GM19467 (cell line): ENCODE results near the gene CNOT11.
A peak's percentile ranks its signal among the peaks of the same experiment; 100 is the strongest.
"Not testable (repeated sequence)": the region's sequence is repeated elsewhere in the genome, so short reads cannot be mapped to it uniquely, and the experiment has no call there.

Experiments
- ATAC-seq: cut with Tn5 transposase; IDR thresholded peaks from one replicate; pipeline ENCODE4 v1.9.1; 2021; ENCODE audit warnings: mild to moderate bottlenecking, moderate library complexity; ENCODE audit not compliant: unreplicated experiment

CNOT11 gene

DNA sequence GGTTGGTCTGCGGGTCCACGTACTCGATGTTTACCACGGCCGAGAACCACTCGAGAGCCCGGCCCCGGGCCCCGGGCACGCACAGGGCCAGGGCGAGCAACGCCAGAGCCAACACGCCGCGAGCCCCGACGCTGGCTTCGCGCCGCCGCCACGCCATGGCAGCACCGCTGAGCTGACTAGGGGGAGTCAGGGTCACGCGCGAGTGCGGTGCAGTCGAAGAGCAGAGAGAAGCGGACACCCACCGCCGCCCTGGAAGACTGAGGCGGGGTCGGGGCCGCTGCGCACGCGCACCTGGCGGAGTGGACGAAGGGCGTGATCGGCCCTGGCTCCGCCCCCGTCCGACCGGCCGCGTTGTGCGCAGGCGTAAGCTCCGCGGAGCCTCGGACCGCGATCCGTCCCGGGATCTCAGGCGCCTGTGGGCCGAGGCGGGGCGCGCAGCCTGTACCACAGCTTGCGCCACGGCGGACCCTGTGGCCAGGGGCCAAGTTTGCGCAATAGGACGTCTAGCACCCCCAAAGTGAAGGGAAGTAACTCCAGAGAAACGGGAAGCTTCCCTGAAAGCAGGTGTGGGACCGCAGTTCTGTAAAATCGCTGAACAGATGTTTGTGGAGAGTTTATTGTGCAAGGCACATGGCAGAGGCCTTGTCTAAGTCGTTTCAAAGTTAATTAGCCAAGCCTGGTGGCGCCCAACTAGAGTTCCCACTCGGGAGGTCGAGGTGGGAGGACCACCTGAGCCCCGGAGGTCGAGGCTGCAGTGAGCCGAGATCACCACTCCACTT is 55.9 kb downstream of the CNOT11 start, which contains the start of gene RNF149:
RNF149 (minus strand) TSS at position 270 of the 779 bp plus-strand sequence; CDS start at position 157, 113 bp downstream.
- peak; percentile 52 for ATAC-seq

- no peak for ATAC-seq
Observed at GRCh38 chr2:101310090-101310833, 57.6 kb downstream of the CNOT11 start.

DNA sequence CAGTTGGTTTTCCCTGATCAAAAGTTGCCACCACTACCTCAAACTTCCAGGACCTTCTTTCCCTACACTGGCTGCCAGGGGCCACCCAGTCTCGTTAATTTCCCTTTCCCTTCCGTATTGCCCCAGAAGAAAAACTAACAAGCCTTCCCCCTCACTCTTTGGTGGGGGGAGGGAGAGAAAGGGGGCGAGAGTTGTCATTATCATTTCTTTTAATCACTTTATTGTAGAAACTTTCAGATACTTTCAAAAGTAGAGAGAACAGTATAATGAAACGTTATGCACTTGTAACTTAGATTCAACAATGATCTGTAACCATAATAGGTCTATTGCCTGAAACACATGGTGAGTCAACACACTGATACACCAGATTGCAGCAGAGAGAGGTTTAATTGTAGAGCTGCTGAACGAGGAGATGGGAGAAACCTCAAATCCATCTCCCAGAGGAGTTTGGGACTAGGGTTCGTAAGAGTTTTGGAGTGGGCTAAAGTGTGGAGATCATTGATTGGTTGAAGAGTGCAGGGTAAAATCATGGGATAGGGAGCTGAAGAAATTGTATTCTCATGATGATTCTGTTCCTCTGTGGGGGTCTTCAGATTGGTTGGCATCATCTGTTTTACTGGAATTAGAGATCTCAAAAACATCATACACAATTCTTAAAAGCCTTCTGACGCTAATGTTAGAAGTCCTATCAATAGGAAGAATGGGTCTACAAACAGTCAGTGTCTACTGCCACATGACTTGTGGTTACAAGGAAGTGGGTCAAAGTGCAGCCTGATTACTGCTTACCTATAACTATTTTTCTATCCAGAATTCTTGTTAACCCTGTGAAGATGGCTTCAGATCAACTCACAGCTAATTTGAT is 58.4 kb downstream of the CNOT11 start:
- ATAC-seq: no peak

GRCh38 chr2:101311696-101312017 is 59.0 kb downstream of the CNOT11 start:
- no peak for ATAC-seq

- ATAC-seq: not testable (repeated sequence)
Observed at GRCh38 chr2:101316568-101316967, 63.9 kb downstream of the CNOT11 start.
